ENCODE results near the gene FBXO42.

DNA sequence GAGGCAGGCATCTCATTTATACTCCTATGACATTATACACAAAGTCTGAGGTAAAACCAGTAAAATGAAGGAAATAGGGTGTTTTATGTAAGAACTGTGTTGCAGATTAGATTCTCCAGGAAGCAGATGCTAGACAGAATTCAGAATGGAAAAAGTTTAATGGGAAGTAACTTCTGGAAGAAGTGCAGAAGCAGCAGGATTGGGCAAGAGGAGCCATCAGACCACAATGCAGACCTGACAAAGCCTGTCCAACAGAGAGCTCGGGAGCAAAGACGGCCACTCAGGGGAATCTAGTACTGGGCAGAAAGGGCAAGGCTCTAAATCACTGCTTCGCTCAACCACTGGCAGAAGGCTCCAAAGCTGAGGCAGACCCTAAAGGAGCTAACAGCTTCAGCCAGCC lies 33.7 kb downstream of the FBXO42 start:
- TF ChIP-seq POLR2A (IDR thresholded peaks at IDR 0.05; ENCODE audit: low read depth) (no peak), EP300 (IDR thresholded peaks at IDR 0.05) (no peak)
- TF ChIP-seq, protein P1, sequence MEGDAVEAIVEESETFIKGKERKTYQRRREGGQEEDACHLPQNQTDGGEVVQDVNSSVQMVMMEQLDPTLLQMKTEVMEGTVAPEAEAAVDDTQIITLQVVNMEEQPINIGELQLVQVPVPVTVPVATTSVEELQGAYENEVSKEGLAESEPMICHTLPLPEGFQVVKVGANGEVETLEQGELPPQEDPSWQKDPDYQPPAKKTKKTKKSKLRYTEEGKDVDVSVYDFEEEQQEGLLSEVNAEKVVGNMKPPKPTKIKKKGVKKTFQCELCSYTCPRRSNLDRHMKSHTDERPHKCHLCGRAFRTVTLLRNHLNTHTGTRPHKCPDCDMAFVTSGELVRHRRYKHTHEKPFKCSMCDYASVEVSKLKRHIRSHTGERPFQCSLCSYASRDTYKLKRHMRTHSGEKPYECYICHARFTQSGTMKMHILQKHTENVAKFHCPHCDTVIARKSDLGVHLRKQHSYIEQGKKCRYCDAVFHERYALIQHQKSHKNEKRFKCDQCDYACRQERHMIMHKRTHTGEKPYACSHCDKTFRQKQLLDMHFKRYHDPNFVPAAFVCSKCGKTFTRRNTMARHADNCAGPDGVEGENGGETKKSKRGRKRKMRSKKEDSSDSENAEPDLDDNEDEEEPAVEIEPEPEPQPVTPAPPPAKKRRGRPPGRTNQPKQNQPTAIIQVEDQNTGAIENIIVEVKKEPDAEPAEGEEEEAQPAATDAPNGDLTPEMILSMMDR (IDR thresholded peaks at IDR 0.05) = no peak

Measured in esophagus muscularis mucosa (tissue), 4 donors.